Mucosa of descending colon (tissue), 3 donors: Measurements from ENCODE around the gene ARHGAP42. TPM values are rescaled to one million over a fixed set of nuclear protein-coding genes. Genes with fewer than 3 reads are reported as not detected.

ENCODE experiments used
- ATAC-seq: fragments of 200-7000 bp; cut with Tn5 transposase; one replicate; pipeline ENCODE4 v1.9.1; 2020; ENCODE audit warnings: mild to moderate bottlenecking, moderate library complexity
- DNase-seq, 3 donors: peaks; one replicate each; pipeline ENCODE4 v3.0.0-alpha.2; 2020
- H3K36me3 ChIP-seq: fragments of 200-600 bp; one replicate; pipeline ENCODE4 v1.8.0; 2021; ENCODE audit warnings: low read depth, mild to moderate bottlenecking
- H3K4me1 ChIP-seq: fragments of 200-600 bp; one replicate; pipeline ENCODE4 v1.8.0; 2021; ENCODE audit warnings: low read depth, mild to moderate bottlenecking
- H3K4me3 ChIP-seq: fragments of 200-600 bp; one replicate; pipeline ENCODE4 v1.8.0; 2021; ENCODE audit warnings: mild to moderate bottlenecking
- H3K9me3 ChIP-seq: fragments of 200-600 bp; one replicate; pipeline ENCODE4 v1.8.0; 2021; ENCODE audit warnings: mild to moderate bottlenecking
- intact Hi-C, 2 donors: fragments of 100-400 bp; cut with DNase I in 1 of 2; cut with micrococcal nuclease in 1 of 2; formaldehyde crosslinking; loops; one replicate each; pipeline versions ENCODE4 v1.11.0 to v1.11.1; 2022; cut with DNase I, micrococcal nuclease
- total RNA-seq, 3 donors: library from RNA; stranded (reverse); fragmentation: NEBNext Ultra II Directional in 2 of 3; extraction: Animal tissue kit (Norgen Biotek cat#: 25700) in 2 of 3; gene quantifications; one replicate each; pipeline versions ENCODE4 v1.2.1 to v1.2.4, GENCODE V29; 2021 to 2023
- TF ChIP-seq, protein P1 (sequence below): fragments of 200-600 bp; IDR thresholded peaks from one replicate; pipeline ENCODE4 v1.8.0; 2022; ENCODE audit warnings: antibody characterized with exemption, mild to moderate bottlenecking
- donor health status: DM: no; HTN: no; CAD: no; lungs with moderate emphysema.
- donor health status: DM: no; HTN: no; CAD: no.
- donor health status: DM: no; HTN: yes; CAD: no.

The ARHGAP42 gene
- total RNA-seq, 3 donors from 2014 or later, result 17.6 to 38.9 (median 18.8) TPM

DNA sequence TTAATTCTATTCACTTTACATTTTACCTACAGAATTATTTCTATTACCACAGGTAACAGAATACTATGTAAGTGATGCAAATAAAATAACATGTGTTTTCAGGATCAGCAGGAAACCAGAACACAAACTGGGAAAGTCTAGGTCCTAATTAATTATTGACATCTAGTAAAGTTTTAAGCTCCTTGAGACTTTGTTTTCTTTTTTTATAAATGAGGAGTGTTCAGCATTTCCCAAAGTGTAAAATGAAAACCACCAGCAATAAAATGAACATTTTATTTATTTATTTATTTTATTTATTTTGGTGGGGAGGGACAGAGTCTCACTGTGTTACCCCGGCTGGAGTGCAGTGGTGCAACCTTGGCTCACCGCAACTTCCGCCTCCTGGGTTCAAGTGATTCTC lies 123.6 kb downstream of the ARHGAP42 start:
- no peak for DNase-seq
- intact Hi-C loops, result no loop called here
- no peaks in the 10 kb centered on the region for H3K36me3 ChIP-seq
- H3K4me1 ChIP-seq, result no peaks in the 10 kb centered on the region
- ATAC-seq, result no peak
- no peak overlapping the region for H3K4me3 ChIP-seq
- H3K9me3 ChIP-seq, result no peaks in the 10 kb centered on the region
- TF ChIP-seq, protein P1, sequence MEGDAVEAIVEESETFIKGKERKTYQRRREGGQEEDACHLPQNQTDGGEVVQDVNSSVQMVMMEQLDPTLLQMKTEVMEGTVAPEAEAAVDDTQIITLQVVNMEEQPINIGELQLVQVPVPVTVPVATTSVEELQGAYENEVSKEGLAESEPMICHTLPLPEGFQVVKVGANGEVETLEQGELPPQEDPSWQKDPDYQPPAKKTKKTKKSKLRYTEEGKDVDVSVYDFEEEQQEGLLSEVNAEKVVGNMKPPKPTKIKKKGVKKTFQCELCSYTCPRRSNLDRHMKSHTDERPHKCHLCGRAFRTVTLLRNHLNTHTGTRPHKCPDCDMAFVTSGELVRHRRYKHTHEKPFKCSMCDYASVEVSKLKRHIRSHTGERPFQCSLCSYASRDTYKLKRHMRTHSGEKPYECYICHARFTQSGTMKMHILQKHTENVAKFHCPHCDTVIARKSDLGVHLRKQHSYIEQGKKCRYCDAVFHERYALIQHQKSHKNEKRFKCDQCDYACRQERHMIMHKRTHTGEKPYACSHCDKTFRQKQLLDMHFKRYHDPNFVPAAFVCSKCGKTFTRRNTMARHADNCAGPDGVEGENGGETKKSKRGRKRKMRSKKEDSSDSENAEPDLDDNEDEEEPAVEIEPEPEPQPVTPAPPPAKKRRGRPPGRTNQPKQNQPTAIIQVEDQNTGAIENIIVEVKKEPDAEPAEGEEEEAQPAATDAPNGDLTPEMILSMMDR, result no peak

DNA sequence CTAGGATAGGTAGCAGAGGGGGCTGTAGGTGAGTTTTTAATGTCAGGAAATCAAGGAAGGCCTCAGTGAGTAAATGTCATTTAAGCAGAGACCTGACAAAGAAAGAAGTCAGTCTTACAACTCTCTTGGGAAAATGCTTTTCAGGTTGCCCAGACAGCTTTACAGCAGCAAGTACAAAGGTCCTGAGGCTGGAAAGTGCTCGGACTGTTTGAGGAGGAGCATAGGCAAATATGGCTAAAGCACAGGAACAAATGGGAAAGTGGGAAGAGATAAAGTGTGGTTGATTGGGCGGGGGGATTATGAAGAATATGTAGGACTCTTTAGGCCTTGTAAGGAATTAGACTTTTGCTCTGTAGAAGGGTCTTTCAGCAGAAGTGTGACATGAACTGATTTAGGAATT lies 125.4 kb downstream of the ARHGAP42 start:
- Histone ChIP-seq H3K9me3 (no peaks in the 10 kb centered on the region), H3K4me1 (no peaks in the 10 kb centered on the region), H3K36me3 (no peaks in the 10 kb centered on the region), H3K4me3 (no peak overlapping the region)
- DNase-seq, result no peak
- ATAC-seq, result peak; percentile 67
- TF ChIP-seq, protein P1, result no peak
- intact Hi-C loops, result no loop called here

DNA sequence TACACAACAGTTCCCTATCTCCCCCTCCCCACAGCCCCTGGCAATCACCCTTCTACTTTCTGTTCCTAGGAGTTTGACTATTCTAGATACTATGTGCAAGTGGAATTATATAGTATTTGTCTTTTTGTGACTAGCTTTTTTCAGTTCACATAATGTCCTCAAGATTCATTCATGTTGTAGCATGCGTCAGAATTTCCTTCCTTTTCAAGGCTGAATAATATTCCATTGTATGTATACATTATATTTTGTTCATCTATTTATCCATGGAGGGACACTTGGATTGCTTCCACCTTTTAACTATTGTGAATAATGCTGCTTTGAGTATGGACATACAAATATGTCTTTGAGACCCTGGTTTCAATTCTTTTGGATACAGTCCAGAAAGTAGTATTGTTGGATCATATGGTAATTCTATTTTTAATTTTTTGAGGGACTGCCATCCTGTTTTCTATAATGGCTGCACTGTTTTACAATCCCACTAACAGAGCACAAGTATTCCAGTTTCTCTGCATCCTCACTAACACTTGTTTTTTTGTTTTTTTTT lies 128.8 kb downstream of the ARHGAP42 start:
- Histone ChIP-seq H3K4me1 (no peaks in the 10 kb centered on the region), H3K36me3 (no peaks in the 10 kb centered on the region), H3K9me3 (no peaks in the 10 kb centered on the region), H3K4me3 (no peak overlapping the region)
- TF ChIP-seq, protein P1, result no peak
- intact Hi-C loops, result no loop called here
- no peak for ATAC-seq
- no peak for DNase-seq

DNA sequence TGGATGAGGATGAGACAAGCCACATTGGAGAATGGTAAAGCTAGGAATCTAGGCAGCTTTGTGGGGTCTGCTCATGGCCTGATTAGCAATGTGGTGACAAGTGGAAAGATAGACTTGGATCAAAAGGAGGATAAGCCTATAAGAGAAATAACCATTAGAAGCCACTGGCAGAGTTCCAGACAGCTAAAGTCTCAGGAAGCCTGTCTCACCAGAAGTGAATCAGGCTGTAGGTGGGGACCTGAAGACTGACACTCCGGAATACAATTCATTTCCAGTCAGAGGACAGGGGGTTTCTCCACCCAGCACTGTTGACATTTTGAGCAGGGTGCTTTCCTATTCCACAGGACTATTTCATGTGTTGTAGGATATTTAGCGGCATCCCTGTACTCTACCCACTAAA lies 129.7 kb downstream of the ARHGAP42 start:
- no peak overlapping the region for H3K4me3 ChIP-seq
- DNase-seq (no peak), ATAC-seq (no peak)
- no peaks in the 10 kb centered on the region for H3K36me3 ChIP-seq
- H3K4me1 ChIP-seq, result no peaks in the 10 kb centered on the region
- intact Hi-C loops, result no loop called here
- TF ChIP-seq, protein P1, result no peak
- H3K9me3 ChIP-seq, result no peaks in the 10 kb centered on the region

DNA sequence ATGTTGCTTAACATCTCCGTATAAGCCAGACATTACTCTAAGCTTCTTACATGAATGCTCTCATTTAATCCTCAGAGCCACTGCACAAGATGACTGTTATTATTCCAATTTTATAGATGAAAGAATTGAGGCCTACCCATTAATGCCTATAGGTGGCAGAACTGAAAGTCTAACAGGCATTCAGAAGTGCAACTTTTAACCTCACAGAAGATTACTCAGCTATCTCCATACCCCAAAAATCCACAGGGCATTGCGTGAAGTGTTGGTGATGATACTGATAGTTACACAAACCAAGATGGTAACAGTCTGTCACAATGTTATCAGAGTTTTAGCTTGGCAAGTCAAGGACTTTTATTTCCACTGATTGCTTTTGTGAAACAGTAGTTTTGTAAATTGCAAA lies 130.5 kb downstream of the ARHGAP42 start:
- TF ChIP-seq, protein P1, result no peak
- Histone ChIP-seq H3K4me3 (no peak overlapping the region), H3K9me3 (no peaks in the 10 kb centered on the region), H3K4me1 (no peaks in the 10 kb centered on the region), H3K36me3 (no peaks in the 10 kb centered on the region)
- intact Hi-C loops, result no loop called here
- ATAC-seq (no peak), DNase-seq (no peak)

DNA sequence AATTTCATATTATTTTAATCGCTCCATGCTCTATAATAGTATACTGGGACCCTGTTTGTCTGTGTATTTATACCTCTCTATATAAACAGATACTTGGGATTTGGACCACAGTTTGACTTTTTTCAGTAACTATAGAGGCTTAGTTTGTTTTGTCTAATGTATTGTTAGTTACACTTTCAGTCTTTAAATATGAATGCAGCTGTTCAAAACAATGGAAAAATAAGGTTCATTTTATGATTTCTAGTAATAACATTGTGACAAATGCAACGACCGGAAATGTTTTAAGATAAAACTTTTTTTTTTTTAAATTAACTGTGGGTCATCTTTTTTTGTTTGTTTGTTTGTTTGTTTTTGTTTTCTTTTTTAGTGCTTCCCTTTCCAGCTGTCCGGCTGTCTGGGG lies 133.5 kb downstream of the ARHGAP42 start:
- Histone ChIP-seq H3K4me1 (no peaks in the 10 kb centered on the region), H3K9me3 (no peaks in the 10 kb centered on the region), H3K36me3 (no peaks in the 10 kb centered on the region), H3K4me3 (no peak overlapping the region)
- no peak for ATAC-seq
- TF ChIP-seq, protein P1, result no peak
- intact Hi-C loops, result no loop called here
- no peak for DNase-seq
